ENCODE results near the gene KCNK5.

The KCNK5 gene, protein sequence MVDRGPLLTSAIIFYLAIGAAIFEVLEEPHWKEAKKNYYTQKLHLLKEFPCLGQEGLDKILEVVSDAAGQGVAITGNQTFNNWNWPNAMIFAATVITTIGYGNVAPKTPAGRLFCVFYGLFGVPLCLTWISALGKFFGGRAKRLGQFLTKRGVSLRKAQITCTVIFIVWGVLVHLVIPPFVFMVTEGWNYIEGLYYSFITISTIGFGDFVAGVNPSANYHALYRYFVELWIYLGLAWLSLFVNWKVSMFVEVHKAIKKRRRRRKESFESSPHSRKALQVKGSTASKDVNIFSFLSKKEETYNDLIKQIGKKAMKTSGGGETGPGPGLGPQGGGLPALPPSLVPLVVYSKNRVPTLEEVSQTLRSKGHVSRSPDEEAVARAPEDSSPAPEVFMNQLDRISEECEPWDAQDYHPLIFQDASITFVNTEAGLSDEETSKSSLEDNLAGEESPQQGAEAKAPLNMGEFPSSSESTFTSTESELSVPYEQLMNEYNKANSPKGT

DNA sequence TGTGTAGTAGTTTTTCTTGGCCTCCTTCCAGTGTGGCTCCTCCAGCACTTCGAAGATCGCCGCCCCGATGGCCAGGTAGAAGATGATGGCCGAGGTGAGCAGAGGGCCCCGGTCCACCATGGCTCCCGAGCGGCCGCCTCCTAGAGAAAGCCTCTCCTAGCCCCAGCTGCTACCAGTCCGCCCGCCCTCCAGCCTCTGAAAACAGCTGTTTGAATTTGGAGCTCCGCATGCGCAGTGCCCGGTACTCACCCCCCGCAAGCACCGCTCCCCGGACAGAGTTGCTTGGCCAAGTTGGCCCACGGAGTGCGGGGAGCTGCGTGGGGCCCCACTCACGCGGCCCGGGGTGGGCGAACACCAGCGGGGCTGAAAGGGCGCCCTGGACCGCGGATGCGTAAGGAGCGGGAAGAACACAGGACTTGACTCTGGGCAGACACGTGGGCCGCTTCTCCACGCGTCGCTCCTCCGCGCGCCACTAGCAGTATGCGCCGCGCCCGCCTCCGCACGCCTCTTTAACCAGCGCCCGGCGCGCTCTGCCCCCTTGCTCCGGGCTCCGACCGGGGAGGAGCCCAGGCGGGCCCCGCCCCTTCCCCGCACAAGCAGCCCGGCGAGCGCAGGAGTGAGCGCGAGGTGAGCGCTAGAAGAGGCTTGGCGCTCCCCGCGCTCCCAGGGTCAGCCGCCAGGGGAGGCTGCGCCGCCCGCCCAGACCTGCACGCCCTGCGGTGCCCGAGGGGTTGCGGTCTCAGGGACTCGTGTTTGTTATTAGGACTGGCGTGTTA, at the start of gene KCNK5:
TSS of gene KCNK5 (minus strand) at position 484 of the 776 bp plus-strand sequence. CDS start at position 120, 364 bp downstream.
- peak; percentile 54 for DNase-seq (ENCODE audit: low read depth, low spot score)

GRCh38 chr6:39276379-39276995, 47.2 kb upstream of the KCNK5 start:
- DNase-seq (ENCODE audit: low read depth, low spot score) = no peak

DNA sequence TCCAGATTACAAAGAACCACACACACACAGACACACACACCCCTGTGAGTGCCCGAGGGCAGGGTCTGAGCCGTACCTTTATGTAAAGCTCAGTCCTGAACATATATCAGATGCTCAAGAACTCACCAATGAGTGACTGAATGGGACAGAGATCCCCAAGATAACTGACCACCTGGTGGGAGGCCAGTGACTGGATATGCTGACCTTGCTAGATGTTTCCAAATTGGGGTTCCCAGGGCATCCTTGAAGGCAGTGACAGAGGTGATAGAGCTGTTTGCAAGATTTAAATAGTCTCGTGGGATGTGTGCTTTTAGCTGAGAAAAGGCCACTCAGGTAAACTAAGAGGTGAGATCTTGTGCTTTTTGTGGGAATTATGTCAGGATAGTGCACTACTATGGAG, 45.6 kb upstream of the KCNK5 start:
- no peak for DNase-seq (ENCODE audit: low read depth, low spot score)

DNA sequence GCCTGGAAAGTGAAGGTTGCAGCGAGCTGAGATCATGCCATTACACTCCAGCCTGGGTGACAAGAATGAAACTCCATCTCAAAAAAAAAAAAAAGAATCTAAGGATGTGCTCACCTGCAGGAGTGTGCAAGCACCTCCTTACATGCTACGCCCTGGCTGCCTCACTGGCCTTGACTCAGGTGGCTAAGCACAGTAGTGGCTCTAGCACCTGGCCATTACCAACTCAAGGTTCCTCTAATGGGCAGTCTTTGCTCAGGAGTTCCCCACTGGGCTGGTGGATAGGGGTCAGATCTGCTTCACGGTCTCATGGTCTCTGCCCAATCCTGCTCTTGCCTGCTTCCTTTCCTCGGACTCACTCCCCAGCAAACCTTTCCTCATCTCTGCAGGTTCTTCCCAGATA, 45.2 kb upstream of the KCNK5 start:
- no peak for DNase-seq (ENCODE audit: low read depth, low spot score)

DNA sequence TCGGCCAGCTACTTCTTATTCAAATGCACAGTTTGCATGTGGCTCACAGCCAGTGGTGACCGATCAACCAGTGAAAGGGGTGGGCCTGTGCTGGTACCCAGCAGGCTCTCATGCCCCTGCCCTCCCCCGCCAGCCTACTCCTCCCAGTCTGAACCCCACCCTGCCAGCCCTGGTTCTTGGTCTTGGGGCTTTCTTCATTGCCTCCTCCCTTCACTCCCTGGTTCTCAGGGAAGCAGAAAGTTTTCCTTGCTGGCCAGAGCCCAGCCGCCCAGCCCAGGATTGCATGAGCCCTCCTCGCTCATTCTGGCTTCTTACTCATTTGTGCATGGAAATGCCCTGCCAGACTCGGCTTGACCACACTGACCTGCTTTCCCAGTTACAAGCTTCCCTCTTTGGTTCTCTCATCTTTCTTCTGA, 44.1 kb upstream of the KCNK5 start:
- DNase-seq (ENCODE audit: low read depth, low spot score) = peak; percentile 9

GRCh38 chr6:39269961-39270360, 40.7 kb upstream of the KCNK5 start:
- no peak for DNase-seq (ENCODE audit: low read depth, low spot score)

GRCh38 chr6:39268721-39269120, 39.4 kb upstream of the KCNK5 start:
- no peak for DNase-seq (ENCODE audit: low read depth, low spot score)

DNA sequence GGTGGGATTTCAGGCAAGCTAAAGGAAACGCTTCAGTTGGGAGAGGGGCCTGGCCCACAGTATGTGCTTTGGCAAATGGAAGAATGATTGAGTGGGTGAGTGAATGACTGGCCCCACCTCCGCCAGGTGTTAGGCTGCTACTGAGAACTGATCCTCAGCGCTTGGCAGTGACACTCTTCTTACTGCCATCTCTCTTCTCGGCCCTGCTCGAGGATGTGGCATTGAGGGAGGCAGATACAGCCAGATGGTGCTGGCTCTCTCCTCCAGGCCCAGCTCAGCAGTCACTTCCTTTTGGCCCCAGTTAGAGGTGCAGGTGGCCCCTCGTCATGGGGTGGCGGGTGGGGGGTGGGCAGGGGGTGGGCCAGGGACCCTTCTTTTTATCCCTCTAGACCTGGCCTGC, 38.9 kb upstream of the KCNK5 start:
- no peak for DNase-seq (ENCODE audit: low read depth, low spot score)

DNA sequence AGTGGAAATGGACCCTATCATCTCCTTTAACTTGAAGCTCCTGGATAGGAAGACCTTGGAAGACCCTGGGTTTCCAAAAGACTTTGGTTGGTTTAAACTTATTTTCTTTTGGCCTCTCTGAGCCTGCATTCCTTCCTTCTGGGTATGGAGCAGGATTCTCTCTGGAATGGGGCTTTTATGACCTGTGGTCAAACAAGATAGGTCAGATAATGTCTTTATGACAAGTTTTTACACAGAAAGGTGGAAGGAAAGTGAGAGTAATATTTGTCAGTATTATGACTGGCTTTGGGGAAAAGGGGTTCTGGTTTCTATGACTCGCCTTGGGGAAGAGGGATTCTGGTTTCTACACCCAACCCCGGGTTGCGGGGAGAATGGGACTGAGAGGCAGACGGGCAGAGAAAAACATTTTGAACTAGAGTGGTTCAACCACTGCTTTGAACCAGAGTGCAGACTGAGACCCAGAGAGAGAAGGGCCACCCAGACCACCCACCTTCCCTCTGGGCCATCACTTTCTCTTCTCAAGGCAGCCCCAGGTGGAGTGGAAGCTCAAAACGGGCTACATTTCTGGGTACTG, 37.6 kb upstream of the KCNK5 start:
- no peak for DNase-seq (ENCODE audit: low read depth, low spot score)

DNA sequence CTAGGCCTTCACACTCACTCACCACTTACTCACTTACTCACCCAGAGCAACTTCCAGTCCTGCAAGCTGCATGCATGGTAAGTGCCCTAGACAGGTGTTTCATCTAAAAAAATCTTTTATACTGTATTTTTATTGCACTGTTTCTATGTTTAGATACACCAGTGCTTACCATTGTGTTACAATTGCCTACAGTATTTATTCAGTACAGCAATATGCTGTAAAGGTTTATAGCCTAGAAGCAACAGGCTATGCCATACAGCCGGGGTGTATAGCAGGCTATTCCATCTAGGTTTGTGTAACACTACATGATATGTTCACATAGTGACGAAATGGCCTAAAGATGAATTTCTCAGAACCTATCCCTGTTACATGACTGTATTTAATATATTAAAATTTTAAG, 37.1 kb upstream of the KCNK5 start:
- DNase-seq (ENCODE audit: low read depth, low spot score) = no peak

DNA sequence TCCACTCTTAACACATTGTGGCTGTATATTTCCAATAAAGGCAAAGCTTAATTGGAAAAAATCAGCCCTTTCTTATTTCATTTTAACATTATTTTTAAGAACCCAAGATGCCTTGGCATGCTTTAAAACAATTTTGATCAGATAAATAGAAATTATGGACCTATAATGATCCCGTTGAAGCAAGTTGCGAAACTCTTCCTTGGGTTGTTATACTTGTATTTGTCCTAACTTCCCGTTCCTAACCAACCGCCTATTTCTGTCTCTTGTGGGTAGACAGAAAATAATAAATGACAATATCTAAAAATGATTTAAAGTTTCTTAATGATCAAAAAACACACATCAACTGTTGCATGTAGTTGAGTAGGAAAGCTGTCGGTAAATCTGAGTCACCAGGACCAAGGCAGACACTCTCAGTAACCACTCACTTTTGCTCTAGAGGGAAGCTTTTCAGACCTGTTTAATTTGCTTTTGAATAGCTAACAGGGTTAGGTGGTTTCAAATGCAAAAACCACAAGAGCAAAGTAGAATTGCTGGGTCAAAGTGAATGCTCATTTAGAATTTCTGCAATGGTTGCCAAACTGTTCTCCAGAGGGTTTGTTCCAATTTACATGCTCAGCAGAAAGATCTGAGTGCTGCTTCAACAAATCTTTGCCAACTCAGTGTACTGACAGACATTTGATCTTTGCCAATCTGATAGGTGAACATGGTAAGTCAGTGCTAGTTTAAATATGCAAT, 34.2 kb upstream of the KCNK5 start:
- peak; percentile 49 for DNase-seq (ENCODE audit: low read depth, low spot score)

DNA sequence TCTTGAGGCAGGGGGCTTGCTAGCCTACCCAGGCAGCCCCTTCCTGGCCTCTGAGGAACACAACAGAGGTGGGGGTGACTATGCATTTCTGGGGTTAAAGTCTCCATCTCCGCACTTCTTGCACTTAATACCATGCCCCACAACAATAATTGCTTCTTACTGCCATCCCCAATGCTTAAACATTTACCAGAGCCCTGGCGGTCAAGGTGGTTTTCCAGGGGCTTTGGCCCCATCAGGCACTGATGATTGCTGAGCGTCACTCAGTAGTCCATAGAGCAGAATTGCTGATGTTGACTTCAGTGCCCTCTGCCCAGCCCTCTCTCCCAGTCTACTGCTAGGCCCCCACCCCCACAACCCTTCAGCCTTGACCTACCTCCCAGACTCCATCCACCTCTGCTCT, 32.5 kb upstream of the KCNK5 start:
- DNase-seq (ENCODE audit: low read depth, low spot score) = no peak

GRCh38 chr6:39260953-39261352, 31.7 kb upstream of the KCNK5 start:
- no peak for DNase-seq (ENCODE audit: low read depth, low spot score)

- DNase-seq (ENCODE audit: low read depth, low spot score) = no peak
Measured at GRCh38 chr6:39260456-39260855, 31.2 kb upstream of the KCNK5 start.

DNA sequence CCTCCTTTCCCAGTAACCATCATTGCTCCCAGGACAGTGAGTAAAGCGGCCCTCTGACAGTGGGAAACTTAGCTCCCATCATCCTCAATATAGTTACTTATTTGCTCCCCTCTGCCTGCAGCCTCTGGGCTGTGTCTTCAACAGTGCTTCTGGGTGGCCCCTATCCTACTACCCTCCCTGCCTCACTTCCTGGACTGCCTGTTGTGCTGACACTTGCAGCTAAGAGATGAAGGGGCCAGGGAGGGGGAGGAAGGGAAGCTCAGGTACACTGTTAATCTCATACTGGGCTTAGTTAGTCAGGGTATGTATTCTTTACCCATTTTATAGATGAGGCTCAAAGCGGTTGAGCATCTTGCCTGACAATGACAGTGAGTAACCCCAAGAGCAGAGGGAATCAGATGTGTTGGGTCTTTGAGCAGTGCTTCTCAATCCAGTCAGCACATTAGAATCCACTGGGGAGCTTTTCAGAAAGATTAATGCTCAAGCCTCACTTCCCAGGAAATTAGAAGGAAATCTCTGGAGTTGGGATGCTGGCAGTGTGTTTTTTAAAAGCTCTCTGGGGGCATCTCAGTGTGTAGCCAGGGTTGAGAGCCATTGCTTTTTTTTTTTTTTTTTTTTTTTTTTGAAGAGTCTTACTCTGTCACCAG, 27.1 kb upstream of the KCNK5 start:
- no peak for DNase-seq (ENCODE audit: low read depth, low spot score)

DNA sequence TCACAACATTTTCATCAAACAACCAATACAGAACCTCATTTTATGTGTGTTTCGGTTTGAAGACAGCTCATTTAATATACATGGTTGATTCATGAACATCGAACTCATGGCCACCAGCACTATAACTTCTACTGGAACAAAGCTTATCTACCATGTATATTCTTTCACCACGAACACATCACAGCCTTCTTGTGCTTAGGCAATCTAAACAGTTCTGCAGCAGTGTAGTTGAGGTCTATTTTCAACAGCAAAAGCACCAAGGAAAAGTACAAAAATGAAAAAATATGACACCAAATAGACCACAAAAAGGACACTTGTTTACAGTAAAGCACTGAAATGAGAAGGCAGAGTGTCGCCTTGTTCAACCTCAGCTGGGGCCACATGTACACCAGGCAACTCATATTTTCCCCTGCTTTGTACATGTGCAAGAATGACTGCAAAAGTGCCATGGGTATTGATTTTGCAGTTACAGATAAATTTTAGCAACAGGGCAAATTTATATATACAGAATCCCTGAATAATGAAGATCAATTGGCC, 25.8 kb upstream of the KCNK5 start:
- no peak for DNase-seq (ENCODE audit: low read depth, low spot score)

DNA sequence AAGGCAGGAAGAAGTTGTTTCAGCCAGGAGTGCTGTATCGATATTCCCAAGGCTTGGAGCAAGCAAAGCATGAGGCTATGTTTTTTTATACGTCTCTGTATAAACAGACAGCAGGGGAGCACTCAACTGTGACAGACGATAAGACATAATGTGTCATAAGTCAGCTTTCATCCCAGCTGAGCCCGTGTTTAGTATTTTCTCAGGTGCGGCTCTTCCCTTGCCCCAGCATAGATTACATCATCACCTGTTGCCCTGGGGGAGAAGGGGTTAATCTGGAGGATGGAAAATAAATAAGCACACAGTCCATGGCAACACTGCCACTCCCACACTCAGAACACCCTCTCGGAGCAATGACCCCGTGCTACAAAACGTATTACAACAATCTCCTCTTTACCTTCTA, 22.1 kb upstream of the KCNK5 start:
- DNase-seq (ENCODE audit: low read depth, low spot score) = no peak

DNA sequence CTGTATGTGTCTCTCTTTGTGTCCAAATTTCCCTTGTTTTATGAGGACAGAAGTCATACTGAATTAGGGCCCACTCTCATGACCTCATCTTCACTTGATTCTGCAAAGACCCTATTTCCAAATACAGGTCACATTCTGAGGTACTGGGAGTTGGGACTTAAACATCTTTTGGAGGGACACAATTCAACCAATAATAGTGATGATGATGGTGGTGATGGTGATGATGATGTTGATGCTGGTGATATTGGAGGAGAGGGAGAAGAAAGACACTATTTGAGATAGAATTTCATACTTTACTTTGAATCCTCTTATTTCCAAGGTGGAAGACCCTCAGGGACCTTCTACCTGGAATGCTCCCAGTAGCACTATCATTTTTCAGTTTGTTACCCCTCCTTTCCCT, 21.2 kb upstream of the KCNK5 start:
- no peak for DNase-seq (ENCODE audit: low read depth, low spot score)

- no peak for DNase-seq (ENCODE audit: low read depth, low spot score)
Measured at GRCh38 chr6:39249278-39249677, 20.0 kb upstream of the KCNK5 start.

- DNase-seq (ENCODE audit: low read depth, low spot score) = no peak
Measured at GRCh38 chr6:39247667-39248194, 18.5 kb upstream of the KCNK5 start.
